GM18502 (cell line): ENCODE measurements around the gene HOXA11.

Source experiments
- ATAC-seq: cut with Tn5 transposase; IDR thresholded peaks from one replicate; pipeline ENCODE4 v1.9.1; 2021; ENCODE audit warnings: mild to moderate bottlenecking; ENCODE audit not compliant: unreplicated experiment, poor library complexity

HOXA11 gene

GRCh38 chr7:27171637-27172314, 13.3 kb downstream of the HOXA11 start:
- ATAC-seq: no peak

GRCh38 chr7:27171325-27171636, 13.8 kb downstream of the HOXA11 start:
- ATAC-seq: no peak

- no peak for ATAC-seq
These were observed 14.4 kb downstream of the HOXA11 start for GRCh38 chr7:27170426-27171324.

GRCh38 chr7:27169658-27170425, 15.2 kb downstream of the HOXA11 start:
- ATAC-seq: no peak

DNA sequence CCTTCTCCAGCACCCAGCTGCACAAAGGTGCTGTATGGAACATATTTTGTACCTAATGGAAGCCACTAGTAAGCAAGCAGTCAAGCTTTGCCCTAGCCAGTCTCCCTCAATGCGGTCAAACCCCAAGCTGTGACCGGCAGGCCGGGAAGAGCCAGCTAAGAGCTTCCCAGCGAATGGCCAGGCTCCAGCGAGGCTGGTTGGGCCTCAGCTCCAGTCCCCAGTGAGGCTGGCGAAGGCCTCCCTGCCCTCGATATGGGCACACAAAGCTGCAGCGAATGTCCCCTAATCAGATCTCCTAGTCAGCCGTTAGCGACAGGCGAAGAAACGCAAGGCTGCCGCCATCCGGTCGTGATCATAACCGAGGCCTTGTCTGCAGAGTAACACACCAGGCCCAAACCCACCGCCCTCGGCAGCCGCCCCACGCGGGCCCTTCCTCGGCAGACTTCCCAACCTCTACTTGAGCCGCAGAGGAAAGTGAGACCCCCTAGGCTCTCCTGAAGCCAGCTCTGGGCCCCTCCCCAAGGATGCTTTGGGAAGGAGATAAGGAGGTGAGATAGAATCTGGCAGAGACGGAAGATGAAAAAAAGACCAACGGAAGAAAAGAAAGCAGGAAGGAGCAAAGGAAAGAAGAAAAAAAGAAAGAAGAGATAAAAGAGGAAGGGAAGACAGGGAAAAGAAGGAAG, 16.6 kb downstream of the HOXA11 start:
- no peak for ATAC-seq

DNA sequence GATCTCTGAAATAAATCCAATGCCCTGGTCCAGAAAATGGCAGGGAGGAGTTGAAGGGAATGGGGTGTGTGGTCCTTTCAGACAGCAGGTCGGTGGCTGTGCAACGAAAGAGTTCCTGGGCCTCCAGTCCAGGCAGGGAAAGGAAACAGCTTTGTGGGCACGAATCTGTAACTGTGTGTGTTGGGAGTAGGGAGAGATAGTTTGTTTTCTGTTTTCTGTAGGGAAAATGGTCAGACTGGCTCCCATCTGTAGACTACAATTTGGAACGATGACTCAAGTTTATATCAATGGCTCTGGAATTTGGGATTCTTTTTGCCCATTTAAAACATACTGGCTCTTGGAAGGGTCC, 17.1 kb downstream of the HOXA11 start:
- no peak for ATAC-seq

DNA sequence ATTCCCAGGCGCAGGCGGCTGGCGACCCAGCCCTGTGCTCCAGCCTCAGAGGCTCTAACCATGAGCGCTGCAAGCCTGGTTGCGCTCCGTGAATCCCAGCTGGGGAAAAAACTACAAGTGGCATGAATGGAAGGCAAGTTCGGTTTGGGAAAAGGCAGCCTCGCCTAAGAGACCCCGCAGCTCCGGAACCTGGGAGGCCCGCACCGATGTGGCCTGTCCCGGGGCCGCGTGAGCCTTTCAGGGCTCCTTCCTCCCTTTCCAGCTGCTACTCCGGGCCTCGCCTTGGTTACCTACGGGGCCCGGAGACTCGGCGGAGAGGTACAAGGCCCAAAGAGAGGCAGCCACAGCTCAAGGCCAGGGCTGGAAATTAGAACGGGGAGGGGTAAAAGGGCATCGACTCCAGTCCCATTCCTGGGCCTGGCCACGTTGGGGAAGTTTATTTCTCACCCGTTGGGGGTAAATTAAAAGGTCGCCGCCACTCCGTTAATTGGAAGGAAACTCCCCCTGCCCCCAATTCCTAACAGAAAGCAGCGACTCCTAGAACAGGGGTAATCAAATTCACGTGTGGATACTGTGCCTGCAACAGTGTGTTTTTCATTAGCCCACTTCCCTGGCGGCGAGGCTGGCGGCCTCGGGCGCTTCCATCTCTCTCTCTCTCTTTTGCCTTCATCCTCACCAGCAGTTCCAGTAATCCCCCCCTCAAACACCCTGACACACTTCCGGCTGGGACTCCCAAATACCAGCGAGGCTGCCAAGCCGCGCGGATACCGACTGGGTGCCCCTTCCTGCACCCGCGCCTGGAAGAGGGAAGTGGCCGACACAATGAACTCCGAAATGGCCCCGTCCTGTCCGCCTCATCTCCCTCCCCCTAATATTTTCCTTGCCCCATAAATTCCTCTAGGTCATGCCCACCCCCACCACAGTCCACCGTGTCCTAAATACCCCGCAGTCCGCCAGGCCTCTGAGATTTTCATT, 18.2 kb downstream of the HOXA11 start:
- no peak for ATAC-seq

DNA sequence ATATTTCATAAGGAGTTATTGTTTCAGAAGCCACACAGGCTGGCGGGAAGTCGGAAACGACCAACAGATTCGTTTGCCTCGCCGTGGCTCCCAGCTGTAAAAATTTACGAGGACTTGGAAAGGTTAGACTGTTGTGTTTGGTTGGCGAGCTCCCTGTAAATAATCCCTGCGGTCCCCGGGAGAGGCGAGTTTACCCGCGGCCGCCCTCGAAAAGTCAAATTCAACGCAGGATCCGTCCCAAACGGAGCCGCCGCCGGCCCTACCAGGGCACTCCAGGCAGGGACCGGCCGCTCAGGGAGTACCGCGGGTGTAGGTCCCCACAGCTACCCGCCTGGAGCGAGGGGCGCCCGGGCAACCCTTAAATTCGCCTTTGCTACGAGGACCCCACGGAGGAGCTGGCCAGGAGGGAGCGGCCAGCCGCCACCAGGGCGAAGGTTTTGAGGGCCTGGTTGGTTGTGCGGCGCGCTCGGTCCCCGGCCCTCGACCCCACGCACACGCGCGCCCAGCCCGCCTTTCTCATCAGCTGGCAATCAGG, 19.0 kb downstream of the HOXA11 start:
- ATAC-seq: no peak

DNA sequence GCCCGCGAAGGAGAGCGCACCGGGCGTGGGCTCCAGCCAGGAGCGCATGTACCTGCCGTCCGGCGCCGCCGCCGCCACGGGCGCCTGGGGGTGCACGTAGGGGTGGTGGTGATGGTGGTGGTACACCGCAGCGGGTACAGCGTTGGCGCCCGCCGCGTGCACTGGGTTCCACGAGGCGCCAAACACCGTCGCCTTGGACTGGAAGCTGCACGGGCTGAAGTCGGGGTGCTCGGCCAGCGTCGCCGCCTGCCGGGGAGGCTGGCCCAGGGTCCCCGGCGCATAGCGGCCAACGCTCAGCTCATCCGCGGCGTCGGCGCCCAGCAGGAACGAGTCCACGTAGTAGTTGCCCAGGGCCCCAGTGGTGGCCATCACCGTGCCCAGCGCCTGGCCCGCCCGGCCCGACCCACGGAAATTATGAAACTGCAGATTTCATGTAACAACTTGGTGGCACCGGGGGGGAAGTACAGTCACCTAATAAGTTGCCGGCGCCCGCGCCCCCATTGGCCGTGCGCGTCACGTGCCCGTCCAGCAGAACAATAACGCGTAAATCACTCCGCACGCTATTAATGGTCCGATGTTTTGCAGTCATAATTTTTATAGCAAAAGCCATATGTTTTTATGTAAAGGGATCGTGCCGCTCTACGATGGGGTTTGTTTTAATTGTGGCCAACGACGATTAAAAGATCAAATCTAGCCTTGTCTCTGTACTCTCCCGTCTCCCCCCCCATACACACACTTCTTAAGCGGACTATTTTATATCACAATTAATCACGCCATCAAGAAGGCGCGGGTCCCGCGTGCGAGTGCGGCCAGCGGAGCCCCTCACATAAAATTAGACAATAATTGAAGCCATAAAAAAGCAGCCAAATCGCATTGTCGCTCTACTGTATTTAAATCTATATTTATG, 19.7 kb downstream of the HOXA11 start, which contains the start of gene HOXA9:
TSS of gene HOXA9 (minus strand) at position 449 of the 907 bp plus-strand sequence. CDS start at position 369, 80 bp downstream.
- ATAC-seq: no peak

DNA sequence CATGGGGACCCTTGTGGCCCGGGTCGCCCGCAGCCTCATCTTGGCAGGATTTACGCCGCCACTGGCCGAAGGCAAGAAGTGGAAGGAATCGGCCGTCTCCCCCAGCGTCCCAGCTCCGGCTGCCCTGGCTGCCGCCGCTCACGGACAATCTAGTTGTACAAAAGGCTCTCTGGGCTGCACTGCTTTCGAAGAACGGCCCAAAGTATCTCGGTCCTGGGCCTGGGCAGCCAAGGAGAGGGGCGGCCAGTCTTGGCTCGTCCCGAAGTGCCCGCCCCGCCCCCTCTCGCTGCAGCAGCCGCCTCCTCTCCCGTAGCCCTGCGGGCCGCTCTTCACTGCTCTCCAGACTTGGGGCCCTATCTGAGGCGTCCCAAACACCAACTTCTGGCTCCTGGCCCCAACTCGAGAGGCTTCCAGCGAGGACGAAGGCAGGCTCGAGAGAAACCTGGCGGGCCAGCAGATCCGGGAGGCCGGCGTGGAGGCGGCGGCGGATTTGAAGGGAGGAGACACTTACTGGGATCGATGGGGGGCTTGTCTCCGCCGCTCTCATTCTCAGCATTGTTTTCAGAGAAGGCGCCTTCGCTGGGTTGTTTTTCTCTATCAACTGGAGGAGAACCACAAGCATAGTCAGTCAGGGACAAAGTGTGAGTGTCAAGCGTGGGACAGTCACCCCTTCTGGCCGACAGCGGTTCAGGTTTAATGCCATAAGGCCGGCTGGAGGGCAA, 20.5 kb downstream of the HOXA11 start:
- ATAC-seq: no peak

GRCh38 chr7:27164045-27164366, 21.0 kb downstream of the HOXA11 start:
- ATAC-seq: no peak

- ATAC-seq: no peak
These were observed 21.6 kb downstream of the HOXA11 start for GRCh38 chr7:27163288-27164044.

DNA sequence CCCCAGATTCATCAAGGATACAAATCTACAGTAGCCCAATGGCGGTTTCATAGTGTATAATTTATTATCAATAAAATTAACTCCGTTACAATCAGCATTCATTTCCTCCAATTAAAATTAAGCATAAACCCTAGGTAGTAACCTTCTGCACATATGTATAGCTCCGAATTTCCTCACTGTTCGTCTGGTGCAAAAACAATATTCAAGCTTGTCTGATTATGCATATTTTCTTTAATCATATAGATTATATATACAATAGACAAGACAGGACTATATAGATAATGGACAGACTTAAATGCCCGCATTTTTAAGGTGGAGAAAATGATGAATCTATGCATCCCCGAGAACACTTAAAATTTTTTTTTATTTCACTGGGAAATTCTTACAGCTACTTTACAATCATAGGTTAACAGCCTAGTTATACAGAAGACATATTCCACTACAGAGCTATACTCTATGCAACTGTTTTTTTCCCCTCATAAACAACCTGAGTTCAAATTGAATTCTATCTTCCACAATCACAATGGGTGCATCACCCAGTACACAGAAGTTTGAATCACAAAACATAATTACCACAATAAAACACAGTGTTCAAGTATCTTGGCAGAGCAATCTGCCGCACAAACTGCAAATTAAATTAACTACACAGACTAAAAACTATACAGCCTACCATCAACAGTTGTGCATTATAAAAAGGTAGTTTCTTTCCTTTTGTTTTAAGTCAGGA, 22.3 kb downstream of the HOXA11 start:
- no peak for ATAC-seq

DNA sequence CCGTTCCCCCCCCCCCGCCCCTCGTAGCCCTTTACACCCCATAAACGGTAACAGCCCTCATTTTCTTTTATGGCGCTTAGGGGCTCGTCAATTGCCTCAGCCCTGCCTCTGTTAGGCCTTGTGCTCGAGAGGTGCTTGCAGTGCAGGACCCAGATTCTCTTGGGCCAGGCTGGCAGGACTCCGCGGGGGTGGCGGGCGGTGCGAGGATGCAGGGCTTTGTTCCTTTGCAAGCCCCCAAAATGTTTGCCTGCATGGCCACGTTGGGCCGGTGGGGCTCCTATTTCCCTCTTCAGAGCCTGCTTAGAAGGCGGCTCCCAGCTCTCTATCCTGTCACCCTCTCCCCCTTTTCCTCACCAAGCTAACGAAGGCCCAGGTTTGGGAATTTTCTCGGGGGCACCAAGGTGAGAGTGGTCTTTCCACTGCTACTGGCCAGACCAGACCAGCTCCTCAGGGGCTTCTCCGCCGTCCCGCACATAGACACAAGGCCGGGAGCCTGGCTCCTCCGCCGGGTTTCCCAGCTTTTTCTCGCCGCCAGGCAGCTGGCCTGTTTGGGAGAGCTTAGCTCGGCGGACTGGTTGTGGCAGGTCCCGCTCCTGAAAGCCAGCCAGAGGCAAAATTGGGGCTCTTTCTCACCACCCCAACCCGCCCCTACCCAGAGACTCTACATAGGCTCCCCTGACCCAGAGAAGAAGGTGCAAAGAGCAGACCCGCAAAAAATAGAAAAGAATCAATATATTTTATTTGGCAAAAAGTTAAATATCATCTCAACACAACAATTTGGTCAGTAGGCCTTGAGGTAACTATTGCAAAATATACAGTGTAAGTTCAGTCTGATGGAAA, 23.1 kb downstream of the HOXA11 start:
- ATAC-seq: no peak

DNA sequence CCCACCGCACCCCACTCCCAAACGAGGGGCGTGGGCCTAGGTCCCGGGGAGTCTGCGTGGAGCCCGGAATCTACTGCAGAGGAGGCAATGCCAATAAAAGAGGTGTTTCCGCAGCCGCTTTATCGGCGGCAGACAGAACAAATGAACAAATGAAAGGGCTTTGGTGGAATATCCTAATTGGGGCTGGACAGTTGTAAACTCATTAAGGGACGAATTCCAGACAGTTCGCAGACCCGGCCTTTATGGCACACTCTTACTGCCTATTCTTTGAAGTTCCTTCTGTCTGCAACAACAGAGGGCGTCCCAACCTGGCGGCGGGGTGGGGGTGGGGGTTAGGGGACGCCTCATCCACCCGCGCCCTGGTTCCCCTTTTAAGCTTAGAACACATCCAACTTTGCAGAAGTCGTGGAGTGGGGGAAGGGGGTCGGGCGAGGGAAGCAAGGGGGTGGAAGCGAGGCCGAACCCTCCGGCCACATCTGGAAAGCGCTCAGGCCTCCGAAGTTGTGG, 23.8 kb downstream of the HOXA11 start:
- ATAC-seq: no peak
